HL-60 (cell line): ENCODE data around the gene FAM186B.

Experiments
- DNase-seq, 2 experiments: peaks; one replicate each; pipeline ENCODE4 v3.0.0-alpha.2; 2010 to 2020; ENCODE audit warnings: low read depth in 1 of 2, low spot score in 1 of 2
- H3K27ac ChIP-seq: fragments of 250-450 bp; sonication (Bioruptor Pico); replicated peaks from 2 replicates; pipeline ENCODE4 v1.5.1; 2020; ENCODE audit warnings: mild to moderate bottlenecking, moderate library complexity
- H3K27me3 ChIP-seq: fragments of 250-450 bp; sonication (Bioruptor Pico); 2 replicates; pipeline ENCODE4 v1.5.1; 2021; ENCODE audit warnings: mild to moderate bottlenecking, moderate library complexity; ENCODE audit not compliant: insufficient read depth, poor library complexity, severe bottlenecking
- H3K4me3 ChIP-seq: replicated peaks from 2 replicates; pipeline ENCODE4 v1.5.1; 2011; ENCODE audit warnings: mild to moderate bottlenecking, control low read depth, low read length; ENCODE audit not compliant: insufficient read depth
- CTCF ChIP-seq: IDR thresholded peaks from one replicate; pipeline ENCODE4 v1.5.1; 2011; ENCODE audit warnings: low read length, control low read depth, inconsistent platforms; ENCODE audit not compliant: insufficient read depth
- GABPA ChIP-seq: IDR thresholded peaks from 2 replicates; pipeline ENCODE4 v1.6.1; 2012; ENCODE audit warnings: low read depth
- POLR2AphosphoS5 ChIP-seq: IDR thresholded peaks from 2 replicates; pipeline ENCODE4 v1.6.1; 2012; ENCODE audit warnings: low read depth
- REST ChIP-seq: IDR thresholded peaks from 2 replicates; pipeline ENCODE4 v1.6.1; 2012; ENCODE audit warnings: low read depth; ENCODE audit not compliant: insufficient replicate concordance
- SPI1 ChIP-seq: IDR thresholded peaks from 2 replicates; pipeline ENCODE4 v1.6.1; 2012; ENCODE audit warnings: low read depth, mild to moderate bottlenecking, borderline replicate concordance

The FAM186B gene

GRCh38 chr12:49588721-49589516 is 16.5 kb downstream of the FAM186B start:
- Histone ChIP-seq H3K27ac (no peak overlapping the region), H3K27me3 (no peaks in the 10 kb centered on the region), H3K4me3 (no peak overlapping the region)
- DNase-seq, result no peak
- TF ChIP-seq POLR2AphosphoS5 (no peak), REST (no peak), CTCF (no peak), SPI1 (no peak), GABPA (no peak)

- H3K27me3 ChIP-seq, result no peaks in the 10 kb centered on the region
- no peak overlapping the region for H3K27ac ChIP-seq
- TF ChIP-seq GABPA, result no peak
- TF ChIP-seq REST, result no peak
- no peak for TF ChIP-seq CTCF
- no peak for TF ChIP-seq POLR2AphosphoS5
- no peak for TF ChIP-seq SPI1
- H3K4me3 ChIP-seq, result no peak overlapping the region
- peak in 1 of 2 experiments; percentile 32 for DNase-seq
Measured at GRCh38 chr12:49588281-49588680, 17.2 kb downstream of the FAM186B start.

GRCh38 chr12:49587174-49587908 is 18.1 kb downstream of the FAM186B start:
- Histone ChIP-seq H3K27me3 (no peaks in the 10 kb centered on the region), H3K27ac (no peak overlapping the region), H3K4me3 (no peak overlapping the region)
- no peak for DNase-seq
- TF ChIP-seq REST (no peak), POLR2AphosphoS5 (no peak), GABPA (no peak), SPI1 (no peak), CTCF (no peak)
